OCI-LY1 (cell line): ENCODE data around the gene NBDY.

Experiments used
- H2AFZ ChIP-seq: fragments of 200-600 bp; sonication (generic), shearing (Covaris generic); 2 replicates; pipeline ENCODE4 v1.6.0; 2014; ENCODE audit warnings: antibody characterized with exemption, mild to moderate bottlenecking, low read length
- H3F3A ChIP-seq: fragments of 200-600 bp; sonication (generic), shearing (Covaris generic); 2 replicates; pipeline ENCODE4 v1.6.0; 2014; ENCODE audit warnings: mild to moderate bottlenecking, antibody characterized with exemption, low read length, moderate library complexity; ENCODE audit not compliant: insufficient read depth
- H3K27ac ChIP-seq: fragments of 200-600 bp; sonication (generic); 2 replicates; pipeline ENCODE4 v1.5.1; 2014; ENCODE audit warnings: low read length, mixed run types, mild to moderate bottlenecking, low read depth; ENCODE audit not compliant: poor library complexity, severe bottlenecking
- H3K27me3 ChIP-seq: fragments of 200-600 bp; sonication (generic); 2 replicates; pipeline ENCODE4 v1.6.0; 2014; ENCODE audit warnings: antibody characterized with exemption, mild to moderate bottlenecking, low read length, moderate library complexity; ENCODE audit not compliant: insufficient read depth
- H3K36me3 ChIP-seq: fragments of 200-600 bp; sonication (generic); 2 replicates; pipeline ENCODE4 v1.6.1; 2014; ENCODE audit warnings: mild to moderate bottlenecking, antibody characterized with exemption, low read length, moderate library complexity, mixed read lengths; ENCODE audit not compliant: insufficient read depth
- H3K4me1 ChIP-seq: fragments of 200-600 bp; sonication (generic); 2 replicates; pipeline ENCODE4 v1.5.1; 2014; ENCODE audit warnings: mild to moderate bottlenecking, low read length, moderate library complexity; ENCODE audit not compliant: insufficient read depth, severe bottlenecking
- H3K4me2 ChIP-seq: fragments of 200-600 bp; sonication (generic), shearing (Covaris generic); 2 replicates; pipeline ENCODE4 v1.6.1; 2014; ENCODE audit warnings: low read length
- H3K4me3 ChIP-seq: fragments of 200-600 bp; sonication (generic); 2 replicates; pipeline ENCODE4 v1.5.1; 2014; ENCODE audit warnings: low read length, low read depth, mild to moderate bottlenecking, mixed read lengths; ENCODE audit not compliant: poor library complexity, severe bottlenecking
- H3K79me2 ChIP-seq: fragments of 200-600 bp; shearing (Covaris generic); 2 replicates; pipeline ENCODE4 v1.6.1; 2016; ENCODE audit warnings: mixed run types, low read length, mixed read lengths; ENCODE audit not compliant: insufficient read depth
- H3K9ac ChIP-seq: fragments of 200-600 bp; sonication (generic), shearing (Covaris generic); 2 replicates; pipeline ENCODE4 v1.6.1; 2014; ENCODE audit warnings: mild to moderate bottlenecking, low read length, mixed read lengths
- H3K9me2 ChIP-seq: fragments of 200-600 bp; sonication (generic), shearing (Covaris generic); 2 replicates; pipeline ENCODE4 v1.6.1; 2014; ENCODE audit warnings: low read depth, mild to moderate bottlenecking, low read length, mixed read lengths
- H3K9me3 ChIP-seq: fragments of 200-600 bp; shearing (Covaris generic); 2 replicates; pipeline ENCODE4 v1.6.1; 2014; ENCODE audit warnings: low read length, mixed read lengths
- H4K20me1 ChIP-seq: fragments of 200-600 bp; sonication (generic), shearing (Covaris generic); 2 replicates; pipeline ENCODE4 v1.6.0; 2016; ENCODE audit warnings: mild to moderate bottlenecking, low read length; ENCODE audit not compliant: insufficient read depth
- CTCF ChIP-seq: fragments of 200-600 bp; sonication (generic), shearing (Covaris generic); IDR thresholded peaks from 2 replicates; pipeline ENCODE4 v1.5.1; 2017; ENCODE audit warnings: mild to moderate bottlenecking, antibody characterized with exemption, low read length, moderate library complexity, mixed read lengths
- EZH2 ChIP-seq: fragments of 200-600 bp; sonication (generic), shearing (Covaris generic); IDR thresholded peaks from 2 replicates; pipeline ENCODE4 v1.8.0; 2017; ENCODE audit warnings: borderline replicate concordance, mixed run types, mild to moderate bottlenecking, antibody characterized with exemption, low read length, moderate library complexity, mixed read lengths

NBDY gene

GRCh38 chrX:56813318-56813837 lies 84.3 kb downstream of the NBDY start:
- no peaks in the 10 kb centered on the region for H3K36me3 ChIP-seq
- peak overlapping the region; percentile 73 for H3K4me2 ChIP-seq
- peak overlapping the region; percentile 21 for H3K4me3 ChIP-seq
- no peaks in the 10 kb centered on the region for H3K9me2 ChIP-seq
- peak overlapping the region; percentile 42; the same call in 1 of the 2 replicates for H3K9ac ChIP-seq
- H3F3A ChIP-seq: no peaks in the 10 kb centered on the region
- no peaks in the 10 kb centered on the region for H3K79me2 ChIP-seq
- peak overlapping the region; percentile 60 for H3K27ac ChIP-seq
- H2AFZ ChIP-seq: no peak overlapping the region; the same call in 1 of the 2 replicates
- H4K20me1 ChIP-seq: no peaks in the 10 kb centered on the region
- peaks cover 40% of the 10 kb centered on the region for H3K4me1 ChIP-seq
- no peak for TF ChIP-seq CTCF
- no peak for TF ChIP-seq EZH2
- no peaks in the 10 kb centered on the region for H3K9me3 ChIP-seq
- no peaks in the 10 kb centered on the region for H3K27me3 ChIP-seq

- Histone ChIP-seq H3K9ac (no peak overlapping the region), H3K4me2 (no peak overlapping the region), H3K36me3 (no peaks in the 10 kb centered on the region), H3K27ac (no peak overlapping the region), H3K9me3 (no peaks in the 10 kb centered on the region), H3K27me3 (no peaks in the 10 kb centered on the region), H2AFZ (no peak overlapping the region), H3F3A (no peaks in the 10 kb centered on the region), H3K4me3 (no peak overlapping the region), H4K20me1 (no peaks in the 10 kb centered on the region), H3K9me2 (no peaks in the 10 kb centered on the region), H3K79me2 (no peaks in the 10 kb centered on the region), H3K4me1 (peaks cover 24% of the 10 kb centered on the region)
- no peak for TF ChIP-seq CTCF
- no peak for TF ChIP-seq EZH2
Observed at GRCh38 chrX:56817179-56817578, 88.1 kb downstream of the NBDY start.

- Histone ChIP-seq H3K36me3 (no peaks in the 10 kb centered on the region), H4K20me1 (no peaks in the 10 kb centered on the region), H3K4me1 (no peaks in the 10 kb centered on the region), H3K4me3 (no peak overlapping the region), H2AFZ (no peak overlapping the region), H3K9ac (no peak overlapping the region), H3K9me2 (no peaks in the 10 kb centered on the region), H3F3A (no peaks in the 10 kb centered on the region), H3K27me3 (no peaks in the 10 kb centered on the region), H3K27ac (no peak overlapping the region), H3K79me2 (no peaks in the 10 kb centered on the region), H3K9me3 (no peaks in the 10 kb centered on the region), H3K4me2 (no peak overlapping the region)
- no peak for TF ChIP-seq EZH2
- no peak for TF ChIP-seq CTCF
Observed at GRCh38 chrX:56826020-56826419, 97.0 kb downstream of the NBDY start.
